HCT116 (cell line): ENCODE measurements around the gene KRTAP1-3. TPM values are rescaled to one million over a fixed set of nuclear protein-coding genes. Genes with fewer than 3 reads are reported as not detected.
A peak's percentile ranks its signal among the peaks of the same experiment; 100 is the strongest.
"Not testable (repeated sequence)": the region's sequence is repeated elsewhere in the genome, so short reads cannot be mapped to it uniquely, and the experiment has no call there.

Experiments
- ATAC-seq: fragments of 200-7000 bp; cut with Tn5 transposase; 2 replicates; pipeline ENCODE4 v1.9.1; 2020; ENCODE audit warnings: mild to moderate bottlenecking, moderate library complexity
- BruUV-seq: library from RNA; stranded (reverse); fragments of 400-500 nt; replicated peaks from 2 replicates; lab custom pipeline; 2021; lab: Mats Ljungman, UMichigan
- CTCF ChIA-PET: fragments of 300-600 bp; sonication (Branson Sonifier 250); formaldehyde crosslinking; loops from one replicate; lab custom pipeline; 2021; ENCODE audit warnings: antibody characterized with exemption; lab: Charles Lee
- POLR2A ChIA-PET: fragments of 300-600, 350-600 bp; sonication (Branson Sonifier 250); formaldehyde crosslinking; loops from one replicate; lab custom pipeline; 2021; ENCODE audit warnings: antibody characterized with exemption; lab: Charles Lee
- RAD21 ChIA-PET, 2 experiments: fragments of 300-600 bp; sonication (Branson Sonifier 250); formaldehyde crosslinking; loops; one replicate each; lab custom pipeline; 2023; ENCODE audit warnings: low total read pairs in 2 of 2; ENCODE audit not compliant: uncharacterized antibody in 2 of 2, unreplicated experiment in 2 of 2, low non-redundant PET in 1 of 2; lab: Charles Lee
- DNase-seq: peaks from one replicate; pipeline ENCODE4 v3.0.0-alpha.2; 2010; ENCODE audit warnings: low read depth, low spot score
- H2AFZ ChIP-seq: fragments of 200-600 bp; shearing (Covaris generic), sonication (generic); 2 replicates; pipeline ENCODE4 v1.6.1; 2017; ENCODE audit warnings: low read depth, mixed run types, mixed read lengths, antibody characterized with exemption, low read length; ENCODE audit not compliant: poor library complexity, severe bottlenecking
- H3K27ac ChIP-seq: 2 replicates; pipeline ENCODE4 v1.5.1; 2012; ENCODE audit warnings: low read depth, low read length
- H3K27me3 ChIP-seq: fragments of 200-600 bp; sonication (generic); 2 replicates; pipeline ENCODE4 v1.6.1; 2016; ENCODE audit warnings: mixed run types, low read length, mixed read lengths; ENCODE audit not compliant: insufficient read depth
- H3K36me3 ChIP-seq, 2 experiments: fragments of 200-500 bp in 1 of 2; fragments of 200-600 bp in 1 of 2; sonication (Bioruptor generic) in 1 of 2; sonication (generic) in 1 of 2; 2 replicates each; pipeline versions ENCODE4 v1.5.1 to v1.6.1; 2014 to 2016; ENCODE audit warnings: low read length in 2 of 2, inconsistent platforms in 1 of 2, mixed read lengths in 1 of 2, mixed run types in 1 of 2; ENCODE audit not compliant: insufficient read depth in 2 of 2, control insufficient read depth in 1 of 2
- H3K4me1 ChIP-seq, 2 experiments: fragments of 200-600 bp in 1 of 2; sonication (generic) in 1 of 2; 2 replicates each; pipeline versions ENCODE4 v1.5.1 to v1.6.1; 2012 to 2017; ENCODE audit warnings: low read length in 2 of 2, inconsistent platforms in 1 of 2, mild to moderate bottlenecking in 1 of 2, mixed read lengths in 1 of 2, mixed run types in 1 of 2, moderate library complexity in 1 of 2; ENCODE audit not compliant: insufficient read depth in 2 of 2, control insufficient read depth in 1 of 2
- H3K4me2 ChIP-seq: fragments of 200-600 bp; sonication (generic); 2 replicates; pipeline ENCODE4 v1.6.1; 2017; ENCODE audit warnings: mixed run types, low read length, mixed read lengths
- H3K4me3 ChIP-seq, 2 experiments: fragments of 200-600 bp in 1 of 2; sonication (generic) in 1 of 2; replicated peaks in 1 of 2; 2 replicates each; pipeline ENCODE4 v1.5.1; 2011 to 2016; ENCODE audit warnings: low read length in 2 of 2, control low read depth in 1 of 2, low read depth in 1 of 2, mild to moderate bottlenecking in 1 of 2, mixed read lengths in 1 of 2, mixed run types in 1 of 2
- H3K79me2 ChIP-seq: fragments of 200-600 bp; sonication (generic); 2 replicates; pipeline ENCODE4 v1.6.1; 2017; ENCODE audit warnings: mild to moderate bottlenecking, mixed run types, low read length, moderate library complexity, mixed read lengths; ENCODE audit not compliant: insufficient read depth
- H3K9ac ChIP-seq: fragments of 200-600 bp; sonication (generic); 2 replicates; pipeline ENCODE4 v1.6.1; 2016; ENCODE audit warnings: low read length, mixed read lengths
- H3K9me2 ChIP-seq: fragments of 200-600 bp; sonication (generic), shearing (Covaris generic); 2 replicates; pipeline ENCODE4 v1.6.1; 2017; ENCODE audit warnings: mixed run types, mild to moderate bottlenecking, moderate library complexity; ENCODE audit not compliant: insufficient read depth
- H3K9me3 ChIP-seq, 2 experiments: fragments of 200-500 bp in 1 of 2; fragments of 200-600 bp in 1 of 2; sonication (Bioruptor generic) in 1 of 2; sonication (generic) in 1 of 2; 2 replicates each; pipeline ENCODE4 v1.6.1; 2014 to 2017; ENCODE audit warnings: low read length in 2 of 2, mixed read lengths in 2 of 2, inconsistent platforms in 1 of 2, low read depth in 1 of 2, mild to moderate bottlenecking in 1 of 2, mixed run types in 1 of 2, moderate library complexity in 1 of 2; ENCODE audit not compliant: control insufficient read depth in 1 of 2, insufficient read depth in 1 of 2
- H4K20me1 ChIP-seq: fragments of 200-600 bp; sonication (generic), shearing (Covaris generic); 2 replicates; pipeline ENCODE4 v1.6.1; 2017; ENCODE audit warnings: mixed run types, mild to moderate bottlenecking, moderate library complexity; ENCODE audit not compliant: insufficient read depth
- FOSL1 ChIP-seq: IDR thresholded peaks from 2 replicates; pipeline ENCODE4 v1.6.1; 2012; ENCODE audit warnings: low read depth
- SP1 ChIP-seq: IDR thresholded peaks from 2 replicates; pipeline ENCODE4 v1.6.1; 2012; ENCODE audit warnings: low read depth
- ZBTB33 ChIP-seq: IDR thresholded peaks from 2 replicates; pipeline ENCODE4 v1.6.1; 2011; ENCODE audit warnings: mild to moderate bottlenecking, low read length, moderate library complexity; ENCODE audit not compliant: insufficient replicate concordance; ENCODE audit errors: extremely low read depth
- intact Hi-C: fragments of 100-400 bp; cut with micrococcal nuclease; formaldehyde crosslinking; loops from 2 replicates; pipeline ENCODE4 v1.10.0; 2022
- total RNA-seq: library from RNA; stranded (reverse); gene quantifications from one replicate; pipeline ENCODE4 v1.2.1, GENCODE V29; 2021; ENCODE audit not compliant: unreplicated experiment

The KRTAP1-3 gene
- total RNA-seq, 1 experiment from 2014 or later, result not detected

DNA sequence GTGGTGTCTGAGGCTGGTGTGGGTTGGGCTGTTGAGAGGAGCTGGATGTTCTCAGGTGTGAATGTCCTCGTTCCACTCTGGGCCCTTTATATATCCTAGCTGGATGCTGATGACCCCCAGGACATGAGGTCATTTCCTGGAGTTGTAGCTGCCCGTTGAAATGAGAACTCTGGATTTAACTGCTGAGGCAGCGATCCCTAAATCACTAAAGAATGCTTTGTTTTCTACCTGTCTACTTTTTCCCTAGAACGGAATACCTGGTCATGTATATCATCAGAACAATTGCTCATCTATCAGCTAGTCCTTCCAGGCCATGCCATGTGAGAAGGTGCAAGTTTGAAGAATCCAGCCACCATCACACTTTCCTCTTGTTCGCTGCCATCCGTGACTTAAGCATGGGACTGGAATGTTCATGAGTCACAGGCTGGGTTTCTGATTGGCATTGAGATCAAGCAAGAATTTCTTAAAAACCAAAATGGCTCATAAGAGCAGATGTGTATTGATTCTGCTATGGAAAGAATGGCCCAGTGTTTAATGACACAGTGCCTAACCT lies 25.5 kb upstream of the KRTAP1-3 start, which contains the start of gene KRTAP2-3 (continued):
- no peak for TF ChIP-seq ZBTB33

DNA sequence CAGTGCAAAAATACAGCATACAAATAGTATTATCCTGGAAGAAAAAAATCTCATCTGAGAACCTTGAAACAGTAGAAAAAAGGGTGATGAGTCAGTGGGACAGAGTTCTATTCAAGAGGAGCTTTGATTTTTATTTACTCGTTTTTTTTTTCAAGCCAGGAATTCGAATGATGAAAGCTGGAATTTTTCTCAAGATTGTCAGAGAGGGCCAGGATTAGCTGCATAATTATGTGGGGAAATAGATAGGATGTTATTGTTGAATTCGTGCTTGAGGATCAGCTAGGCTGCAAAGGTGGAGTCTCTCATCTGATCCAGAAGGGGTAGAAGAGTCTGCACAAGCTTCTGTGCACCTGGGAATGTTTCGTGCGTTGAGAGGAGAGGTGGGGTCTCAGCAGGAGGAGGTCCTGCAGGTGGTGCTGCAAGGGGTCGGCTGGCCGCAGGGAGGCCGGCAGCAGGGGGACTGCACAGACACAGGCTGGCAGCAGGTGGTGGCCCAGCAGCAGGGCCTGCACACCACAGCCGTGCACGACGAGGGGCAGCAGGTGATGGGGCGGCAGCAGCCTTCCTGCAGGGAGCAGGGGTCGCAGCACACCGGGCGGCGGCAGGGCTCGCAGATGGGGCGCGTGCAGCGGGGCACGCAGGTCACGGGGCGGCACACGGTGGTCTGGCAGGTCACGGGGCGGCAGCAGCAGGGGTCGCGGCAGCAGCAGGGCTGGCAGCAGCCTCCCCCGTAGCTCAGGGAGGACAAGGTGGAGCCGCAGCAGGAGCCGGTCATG lies 24.8 kb upstream of the KRTAP1-3 start:
- DNase-seq, H3K9me2 ChIP-seq, H3K9me3 ChIP-seq, RAD21 ChIA-PET, H2AFZ ChIP-seq, CTCF ChIA-PET, H3K27me3 ChIP-seq, H3K79me2 ChIP-seq, H4K20me1 ChIP-seq, H3K4me3 ChIP-seq, POLR2A ChIA-PET, H3K36me3 ChIP-seq, intact Hi-C loops: not testable (repeated sequence)
- peak overlapping the region; percentile 85 for H3K27ac ChIP-seq
- H3K9ac ChIP-seq, result peak overlapping the region; percentile 10; the same call in 1 of the 2 replicates
- peak overlapping the region; percentile 28 for H3K4me2 ChIP-seq
- H3K4me1 ChIP-seq, result peaks cover 39 to 53% of the 10 kb centered on the region in 2 experiments
- BruUV-seq, result TSS peak; percentile 54
- peak; percentile 41 for ATAC-seq
- TF ChIP-seq SP1 (peak; percentile 28; the same call in 1 of the 2 replicates), FOSL1 (0 out of 2 replicates have a peak, but pooled peaks have one; percentile 14)
